Cardiac muscle cell (in vitro differentiated cells and primary cell): ENCODE measurements around the gene ATAT1. TPM values are rescaled to one million over a fixed set of nuclear protein-coding genes. Genes with fewer than 3 reads are reported as not detected.
A peak's percentile ranks its signal among the peaks of the same experiment; 100 is the strongest.

Experiments used
- DNase-seq, 2 donors: peaks; one replicate each; pipeline versions ENCODE4 v3.0.0 to v3.0.0-alpha.2; 2010 to 2017; ENCODE audit warnings: low read depth in 1 of 2, low spot score in 1 of 2
- H3K27ac ChIP-seq: fragments of 200-600 bp; sonication (generic); 2 replicates; pipeline ENCODE4 v1.5.1; 2016
- H3K27me3 ChIP-seq: fragments of 200-600 bp; sonication (generic); 2 replicates; pipeline ENCODE4 v1.6.0; 2016; ENCODE audit warnings: control low read depth
- H3K36me3 ChIP-seq: fragments of 200-600 bp; sonication (generic); 2 replicates; pipeline ENCODE4 v1.5.1; 2016; ENCODE audit warnings: control low read depth
- H3K4me1 ChIP-seq: fragments of 200-600 bp; sonication (generic); 2 replicates; pipeline ENCODE4 v1.8.1; 2017; ENCODE audit warnings: low read depth, mild to moderate bottlenecking, mixed run types
- H3K4me3 ChIP-seq: fragments of 200-600 bp; sonication (generic); 2 replicates; pipeline ENCODE4 v1.5.1; 2016; ENCODE audit warnings: mild to moderate bottlenecking
- H3K9me3 ChIP-seq: fragments of 200-600 bp; sonication (generic); 2 replicates; pipeline ENCODE4 v1.5.1; 2017; ENCODE audit warnings: low read depth, mild to moderate bottlenecking, control low read depth
- polyA plus RNA-seq: library from polyadenylated mRNA; unstranded; fragments of >200 nt; fragmentation: Nextera tagmentation; extraction: Ambion mirVana; gene quantifications from 2 replicates; pipeline ENCODE4 v1.2.1, GENCODE V29; 2016
- total RNA-seq: library from RNA; depleted of rRNA; stranded (reverse); fragments of >200 nt; gene quantifications from 2 replicates; pipeline ENCODE4 v1.2.3, GENCODE V29; 2016
- TF ChIP-seq, protein P1 (sequence below): IDR thresholded peaks from 2 replicates; pipeline ENCODE4 v1.5.1; 2012; ENCODE audit warnings: low read depth, mild to moderate bottlenecking, low read length

ATAT1 gene
- total and polyA plus RNA-seq, 2 experiments from 2014 or later = 11.2 to 18.0 TPM

DNA sequence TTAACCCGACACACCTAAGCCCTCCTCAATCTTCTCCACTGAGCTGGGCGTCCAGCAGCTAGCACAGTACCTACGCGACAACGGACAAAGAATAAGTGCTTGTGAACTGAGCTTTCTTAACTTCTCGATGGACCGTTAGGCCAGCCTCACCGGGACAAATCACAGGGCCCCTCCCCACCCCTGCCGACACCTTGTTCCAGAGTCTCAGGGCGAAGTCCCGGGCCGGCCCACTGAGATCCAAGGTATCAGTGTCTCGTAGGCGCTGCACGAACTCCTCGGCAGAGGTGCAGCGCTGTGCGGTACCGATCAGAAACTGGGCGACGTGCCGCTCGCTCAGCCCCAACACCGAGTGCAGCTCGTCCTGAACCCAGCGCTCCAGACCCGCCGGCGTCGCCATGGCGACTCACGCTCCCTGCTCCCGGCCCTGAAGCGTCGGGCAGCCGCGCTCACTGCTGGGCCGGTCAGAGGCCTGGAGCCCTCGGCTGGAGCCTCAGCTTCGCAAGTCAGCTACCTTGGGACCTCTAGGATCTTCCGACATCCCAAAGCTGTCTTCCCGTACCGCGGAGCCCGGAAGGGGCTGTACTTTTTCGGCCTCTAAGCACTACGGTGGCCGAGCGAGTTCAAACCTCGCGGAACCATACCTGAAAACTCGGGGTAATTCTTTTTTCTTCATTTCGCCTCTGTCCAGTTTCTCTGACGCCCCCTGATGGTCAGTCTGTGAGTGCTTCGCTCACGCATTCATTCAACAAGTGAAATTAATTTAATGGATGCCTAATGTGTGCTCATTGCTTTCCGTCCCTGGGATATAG lies 46.0 kb downstream of the ATAT1 start, which contains the start of gene DHX16:
TSS of gene DHX16 (minus strand) at position 562 of the 809 bp plus-strand sequence. CDS start at position 397, 165 bp downstream.
- Histone ChIP-seq H3K4me3 (peak within 1 kb of the TSS; percentile 77), H3K4me1 (peaks cover 11% of the 10 kb centered on the region), H3K9me3 (no peaks in the 10 kb centered on the region), H3K27ac (peak within 1 kb of the TSS; percentile 74), H3K27me3 (no peaks in the 10 kb centered on the region), H3K36me3 (peaks cover 24% of the 10 kb centered on the region)
- peak; percentile 96 to 98 for DNase-seq
- TF ChIP-seq, protein P1, sequence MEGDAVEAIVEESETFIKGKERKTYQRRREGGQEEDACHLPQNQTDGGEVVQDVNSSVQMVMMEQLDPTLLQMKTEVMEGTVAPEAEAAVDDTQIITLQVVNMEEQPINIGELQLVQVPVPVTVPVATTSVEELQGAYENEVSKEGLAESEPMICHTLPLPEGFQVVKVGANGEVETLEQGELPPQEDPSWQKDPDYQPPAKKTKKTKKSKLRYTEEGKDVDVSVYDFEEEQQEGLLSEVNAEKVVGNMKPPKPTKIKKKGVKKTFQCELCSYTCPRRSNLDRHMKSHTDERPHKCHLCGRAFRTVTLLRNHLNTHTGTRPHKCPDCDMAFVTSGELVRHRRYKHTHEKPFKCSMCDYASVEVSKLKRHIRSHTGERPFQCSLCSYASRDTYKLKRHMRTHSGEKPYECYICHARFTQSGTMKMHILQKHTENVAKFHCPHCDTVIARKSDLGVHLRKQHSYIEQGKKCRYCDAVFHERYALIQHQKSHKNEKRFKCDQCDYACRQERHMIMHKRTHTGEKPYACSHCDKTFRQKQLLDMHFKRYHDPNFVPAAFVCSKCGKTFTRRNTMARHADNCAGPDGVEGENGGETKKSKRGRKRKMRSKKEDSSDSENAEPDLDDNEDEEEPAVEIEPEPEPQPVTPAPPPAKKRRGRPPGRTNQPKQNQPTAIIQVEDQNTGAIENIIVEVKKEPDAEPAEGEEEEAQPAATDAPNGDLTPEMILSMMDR = peak; percentile 90

DNA sequence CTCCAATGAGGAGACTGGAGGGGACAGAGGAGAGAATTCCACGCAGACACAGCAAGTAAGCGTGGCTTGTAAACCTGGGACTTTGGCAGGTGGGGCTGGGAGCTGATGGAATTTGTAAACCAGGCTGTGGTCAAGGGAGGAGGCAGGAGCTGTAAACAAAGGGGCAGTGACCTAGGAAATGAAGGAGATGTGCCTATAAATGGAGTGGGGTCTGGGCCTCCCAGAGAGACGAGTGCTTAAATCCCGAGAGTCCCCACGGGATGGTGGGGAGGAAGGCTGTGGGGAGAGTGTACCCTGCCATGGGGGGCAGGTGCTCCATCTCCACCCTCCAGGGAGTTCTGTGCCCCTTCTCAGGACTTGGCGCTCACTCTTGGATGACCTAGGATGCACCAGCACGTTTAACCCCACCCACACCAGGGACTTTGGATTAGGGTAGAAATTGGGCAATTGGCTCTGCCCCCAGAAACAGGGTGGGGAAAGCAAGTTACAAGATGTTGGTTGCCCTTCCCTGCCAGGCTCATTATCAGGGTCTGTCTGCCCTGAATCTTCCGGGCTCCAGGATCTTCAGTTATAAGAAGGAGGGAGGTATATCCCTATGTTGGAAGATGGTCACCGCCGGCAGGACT lies 50.1 kb downstream of the ATAT1 start:
- no peak overlapping the region for H3K27ac ChIP-seq
- no peaks in the 10 kb centered on the region for H3K9me3 ChIP-seq
- H3K36me3 ChIP-seq = peaks cover 21% of the 10 kb centered on the region
- TF ChIP-seq, protein P1 = no peak
- no peak overlapping the region for H3K4me3 ChIP-seq
- H3K4me1 ChIP-seq = peaks cover 6% of the 10 kb centered on the region
- no peak for DNase-seq
- no peaks in the 10 kb centered on the region for H3K27me3 ChIP-seq

DNA sequence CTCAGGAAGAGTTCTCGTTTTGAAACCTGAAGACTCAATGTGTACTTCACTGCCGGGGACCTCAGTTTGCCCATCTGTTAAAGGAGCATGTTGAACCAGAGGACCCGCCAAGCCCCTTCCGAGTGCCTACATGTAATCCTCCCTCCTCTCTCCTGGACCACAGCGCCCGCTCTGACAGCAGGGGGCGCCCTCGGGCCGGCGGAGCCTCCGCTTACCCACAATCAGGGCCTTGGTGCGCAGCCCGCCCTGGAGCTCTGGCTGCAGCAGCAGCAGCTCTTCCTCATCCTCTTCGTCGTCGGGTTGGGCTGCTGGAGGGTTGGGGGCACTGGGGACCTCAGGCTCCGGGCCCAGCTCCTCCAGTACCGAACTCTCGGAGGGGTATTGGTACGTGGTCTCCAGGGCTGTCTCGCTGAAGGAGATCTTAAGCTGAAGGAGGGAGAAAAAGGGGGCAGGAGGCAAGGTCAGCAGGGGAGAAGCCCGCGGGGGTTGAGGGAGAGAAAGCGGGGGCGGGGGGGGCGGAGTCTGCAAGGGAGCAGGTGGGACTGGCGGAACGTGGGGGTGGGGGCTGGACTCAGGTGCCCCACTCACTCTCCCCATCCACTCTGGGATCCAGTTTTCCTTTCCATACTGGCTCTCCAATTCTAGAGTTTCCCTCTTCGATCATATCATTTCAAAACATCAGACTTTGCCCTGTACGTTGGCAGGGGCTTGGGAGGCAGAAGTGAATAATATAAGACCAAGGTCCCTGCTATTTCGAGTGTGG lies 52.5 kb downstream of the ATAT1 start:
- H3K4me1 ChIP-seq = peaks cover 27% of the 10 kb centered on the region
- TF ChIP-seq, protein P1 = peak; percentile 96
- H3K4me3 ChIP-seq = no peak overlapping the region
- no peaks in the 10 kb centered on the region for H3K9me3 ChIP-seq
- peaks cover 21% of the 10 kb centered on the region for H3K36me3 ChIP-seq
- no peaks in the 10 kb centered on the region for H3K27me3 ChIP-seq
- DNase-seq = peak; percentile 87
- H3K27ac ChIP-seq = peak overlapping the region; percentile 3

DNA sequence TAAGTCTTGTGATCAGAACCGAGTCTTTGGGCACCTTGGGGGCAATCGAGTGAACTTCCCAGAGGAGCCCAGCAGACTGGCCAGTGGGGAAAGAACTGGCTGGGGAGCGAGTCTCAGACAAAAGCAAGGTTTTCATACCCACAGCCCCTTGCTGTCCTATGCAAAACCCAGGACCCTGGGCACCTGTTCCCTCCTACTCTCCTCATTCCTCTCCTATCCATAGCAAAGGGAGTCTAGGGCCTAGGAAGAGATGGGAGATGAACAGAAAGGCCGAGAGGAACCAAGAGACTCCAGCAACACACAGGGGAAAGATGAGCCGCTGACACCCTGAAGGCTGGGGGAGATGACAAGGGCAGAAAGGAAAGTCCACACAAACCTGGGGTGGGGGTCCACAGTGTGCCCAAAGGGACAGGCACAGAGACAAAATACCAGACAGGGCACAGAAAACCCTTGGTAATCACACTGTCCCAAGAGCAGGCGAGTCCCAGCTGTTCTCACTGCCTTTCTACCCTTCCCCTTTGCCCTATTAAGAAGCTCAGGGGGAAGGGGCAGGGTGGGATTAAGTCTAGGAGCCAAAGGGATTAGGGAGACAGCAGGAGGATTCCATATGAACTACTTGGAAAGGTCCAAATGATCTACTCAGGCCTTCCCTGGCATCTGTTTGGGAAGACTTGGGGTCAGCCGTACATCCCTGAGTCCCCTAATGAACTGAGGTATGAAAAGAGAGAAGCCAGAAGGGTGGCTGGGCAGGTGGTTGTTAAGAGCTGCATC lies 53.3 kb downstream of the ATAT1 start:
- peaks cover 21% of the 10 kb centered on the region for H3K36me3 ChIP-seq
- TF ChIP-seq, protein P1 = no peak
- H3K9me3 ChIP-seq = no peaks in the 10 kb centered on the region
- DNase-seq = no peak
- peaks cover 35% of the 10 kb centered on the region for H3K4me1 ChIP-seq
- no peaks in the 10 kb centered on the region for H3K27me3 ChIP-seq
- no peak overlapping the region for H3K4me3 ChIP-seq
- peak overlapping the region; percentile 3 for H3K27ac ChIP-seq

DNA sequence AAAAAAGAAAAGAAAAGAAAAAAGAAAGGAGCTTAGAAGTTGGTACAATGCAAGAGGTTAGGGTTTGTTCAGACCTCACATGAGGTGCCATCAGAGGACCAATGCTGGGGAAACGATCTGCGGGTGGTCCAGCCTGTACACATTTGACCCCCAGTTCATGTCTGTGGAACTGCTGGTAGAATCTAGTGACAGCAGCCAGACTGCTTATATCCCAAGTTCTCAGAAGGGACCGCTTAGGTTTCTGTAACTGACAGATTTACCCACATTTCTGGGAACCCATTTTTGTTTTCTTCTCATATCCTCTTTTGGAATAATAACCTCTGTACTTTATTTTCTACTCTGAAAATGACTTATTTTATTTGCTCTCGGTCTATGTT lies 55.1 kb downstream of the ATAT1 start:
- TF ChIP-seq, protein P1 = no peak
- no peak overlapping the region for H3K4me3 ChIP-seq
- DNase-seq = no peak
- peaks cover 47% of the 10 kb centered on the region for H3K4me1 ChIP-seq
- H3K9me3 ChIP-seq = no peaks in the 10 kb centered on the region
- peak overlapping the region; percentile 88 for H3K27ac ChIP-seq
- H3K27me3 ChIP-seq = no peaks in the 10 kb centered on the region
- H3K36me3 ChIP-seq = peaks cover 16% of the 10 kb centered on the region
